Measurements from ENCODE around the gene MC1R. TPM values are rescaled to one million over a fixed set of nuclear protein-coding genes. Genes with fewer than 3 reads are reported as not detected.
A peak's percentile ranks its signal among the peaks of the same experiment; 100 is the strongest.
"Not testable (repeated sequence)": the region's sequence is repeated elsewhere in the genome, so short reads cannot be mapped to it uniquely, and the experiment has no call there.

Gene MC1R
- total RNA-seq, 2 donors from 2014 or later: 5.6 to 22.5 TPM

DNA sequence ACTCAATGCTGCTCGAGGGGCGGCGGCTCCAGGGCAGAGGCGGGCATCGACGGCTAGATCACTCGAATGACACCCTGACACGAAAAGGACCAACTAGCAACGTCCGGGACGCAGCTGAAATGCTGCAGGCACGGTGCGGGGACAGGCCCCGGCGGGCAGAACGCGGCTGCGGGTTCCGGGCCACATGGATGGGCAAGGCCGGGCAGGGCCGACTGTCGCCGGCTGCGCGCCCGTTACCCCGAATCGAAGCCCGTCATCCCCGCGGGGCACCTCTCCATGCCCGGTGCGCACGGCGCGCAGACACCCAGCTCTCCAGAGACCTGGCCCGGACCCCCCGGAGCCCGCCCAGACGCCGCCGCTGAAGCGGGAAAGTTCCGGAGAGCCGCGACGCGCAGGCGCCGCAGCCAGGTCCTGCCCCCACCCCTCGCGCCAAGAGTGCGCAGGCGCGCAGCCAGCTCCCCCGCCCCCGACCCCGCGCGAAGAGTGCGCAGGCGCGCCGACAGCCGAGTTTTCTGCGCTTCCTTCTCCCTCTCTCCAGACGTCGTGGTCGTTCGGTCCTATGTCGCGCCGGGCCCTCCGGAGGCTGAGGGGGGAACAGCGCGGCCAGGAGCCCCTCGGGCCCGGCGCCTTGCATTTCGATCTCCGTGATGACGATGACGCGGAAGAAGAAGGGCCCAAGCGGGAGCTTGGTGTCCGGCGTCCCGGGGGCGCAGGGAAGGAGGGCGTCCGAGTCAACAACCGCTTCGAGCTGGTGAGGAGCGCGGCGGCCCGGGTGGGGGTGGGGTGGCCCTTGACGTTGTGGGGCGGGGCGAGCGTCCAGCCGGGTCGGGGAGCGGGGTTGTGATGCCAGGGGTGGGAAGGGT, 45.3 kb upstream of the MC1R start, which contains the start of gene TCF25:
Gene TCF25, plus strand, starts transcription at position 484 of the 863 bp plus-strand sequence. Its CDS starts 76 bp downstream, at position 560.
- H3K4me3 ChIP-seq: peak within 1 kb of the TSS; percentile 65 to 88
- H3K27me3 ChIP-seq (replicated peaks; ENCODE audit: insufficient read depth): no peaks in the 10 kb centered on the region
- TF ChIP-seq, protein P1, sequence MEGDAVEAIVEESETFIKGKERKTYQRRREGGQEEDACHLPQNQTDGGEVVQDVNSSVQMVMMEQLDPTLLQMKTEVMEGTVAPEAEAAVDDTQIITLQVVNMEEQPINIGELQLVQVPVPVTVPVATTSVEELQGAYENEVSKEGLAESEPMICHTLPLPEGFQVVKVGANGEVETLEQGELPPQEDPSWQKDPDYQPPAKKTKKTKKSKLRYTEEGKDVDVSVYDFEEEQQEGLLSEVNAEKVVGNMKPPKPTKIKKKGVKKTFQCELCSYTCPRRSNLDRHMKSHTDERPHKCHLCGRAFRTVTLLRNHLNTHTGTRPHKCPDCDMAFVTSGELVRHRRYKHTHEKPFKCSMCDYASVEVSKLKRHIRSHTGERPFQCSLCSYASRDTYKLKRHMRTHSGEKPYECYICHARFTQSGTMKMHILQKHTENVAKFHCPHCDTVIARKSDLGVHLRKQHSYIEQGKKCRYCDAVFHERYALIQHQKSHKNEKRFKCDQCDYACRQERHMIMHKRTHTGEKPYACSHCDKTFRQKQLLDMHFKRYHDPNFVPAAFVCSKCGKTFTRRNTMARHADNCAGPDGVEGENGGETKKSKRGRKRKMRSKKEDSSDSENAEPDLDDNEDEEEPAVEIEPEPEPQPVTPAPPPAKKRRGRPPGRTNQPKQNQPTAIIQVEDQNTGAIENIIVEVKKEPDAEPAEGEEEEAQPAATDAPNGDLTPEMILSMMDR (IDR thresholded peaks at IDR 0.05): no peak
- TF ChIP-seq POLR2A (IDR thresholded peaks at IDR 0.05) (peak; percentile 86), POLR2AphosphoS5 (IDR thresholded peaks at IDR 0.05) (peak; percentile 68)
- peak within 1 kb of the TSS; percentile 97 to 100 for H3K27ac ChIP-seq
- DNase-seq (ENCODE audit: low spot score): peak; percentile 73
- WGBS: 1% methylated on average over 100 of the region's 104 CpGs
- intact Hi-C loops (cut with DNase I): loop anchor here (5.0 kb wide), 2 partner anchors 151 to 171 kb away; partner anchors contain the start of genes SPATA2L, VPS9D1 and ZNF276
- H3K9me3 ChIP-seq: no peaks in the 10 kb centered on the region
- peaks cover 5% of the 10 kb centered on the region for H3K4me1 ChIP-seq (replicated peaks)
- no peaks in the 10 kb centered on the region for H3K36me3 ChIP-seq

DNA sequence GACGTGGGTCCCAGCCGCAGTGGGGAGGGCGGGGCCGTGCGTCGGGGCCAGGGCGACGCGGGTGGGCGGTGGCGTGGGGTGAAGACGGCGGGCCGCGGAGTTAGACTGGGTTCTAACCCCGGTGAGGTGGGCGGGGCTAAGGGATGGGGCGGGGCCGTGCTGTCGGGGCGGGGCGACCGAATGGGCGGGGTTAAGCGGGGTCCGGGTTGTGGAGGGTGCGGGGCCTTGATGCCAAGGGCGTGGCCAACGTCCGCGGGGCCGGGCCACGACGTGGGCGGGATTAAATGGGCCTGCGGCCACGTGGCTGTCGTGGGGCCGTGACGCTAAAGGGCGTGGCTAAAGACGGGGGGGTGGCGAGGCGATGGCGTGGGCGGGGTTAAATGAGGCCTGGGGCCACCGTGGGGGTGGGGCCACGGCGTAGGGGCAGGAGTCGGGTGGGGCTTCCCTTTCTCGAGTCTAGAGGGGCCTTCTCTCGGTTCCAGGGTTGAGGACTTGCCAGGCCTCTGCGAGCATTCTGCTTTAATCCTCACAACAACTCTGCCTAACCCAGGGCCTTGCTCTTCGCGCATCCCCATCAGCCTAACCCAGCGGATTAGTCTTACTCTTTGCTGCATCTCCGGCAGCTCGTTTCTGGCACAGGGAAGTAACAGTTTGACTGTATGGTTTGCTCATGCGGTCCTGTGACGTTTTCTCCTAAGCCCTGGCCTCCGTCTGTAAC, 44.5 kb upstream of the MC1R start:
- TF ChIP-seq, protein P1 (IDR thresholded peaks at IDR 0.05): no peak
- TF ChIP-seq POLR2AphosphoS5 (IDR thresholded peaks at IDR 0.05): peak; percentile 57
- Histone ChIP-seq H3K27ac (peak overlapping the region; percentile 97 to 100), H3K36me3 (no peaks in the 10 kb centered on the region), H3K4me1 (replicated peaks) (peaks cover 5% of the 10 kb centered on the region), H3K4me3 (peak overlapping the region; percentile 65 to 88), H3K27me3 (replicated peaks; ENCODE audit: insufficient read depth) (no peaks in the 10 kb centered on the region), H3K9me3 (no peaks in the 10 kb centered on the region)
- WGBS: 3% methylated on average over 58 of the region's 61 CpGs
- peak; percentile 96 for DNase-seq (ENCODE audit: low spot score)
- intact Hi-C loops (cut with DNase I): loop anchor here (5.0 kb wide), 2 partner anchors 152 to 172 kb away; partner anchors contain the start of genes SPATA2L, VPS9D1 and ZNF276

DNA sequence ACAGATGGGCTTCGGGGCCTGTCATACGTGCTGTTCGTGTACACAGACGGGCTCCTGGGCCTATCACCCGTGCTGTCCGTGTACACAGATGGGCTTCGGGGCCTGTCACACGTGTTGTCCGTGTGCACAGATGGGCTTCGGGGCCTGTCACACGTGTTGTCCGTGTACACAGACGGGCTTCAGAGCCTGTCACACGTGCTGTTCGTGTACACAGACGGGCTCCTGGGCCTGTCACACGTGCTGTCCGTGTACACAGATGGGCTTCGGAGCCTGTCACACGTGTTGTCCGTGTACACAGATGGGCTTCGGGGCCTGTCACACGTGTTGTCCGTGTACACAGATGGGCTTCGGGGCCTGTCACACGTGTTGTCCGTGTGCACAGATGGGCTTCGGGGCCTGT, 39.5 kb upstream of the MC1R start:
- WGBS: 90% methylated on average over 24 of the region's 28 CpGs
- H3K4me3 ChIP-seq; intact Hi-C loops (cut with DNase I); H3K27me3 ChIP-seq (replicated peaks; ENCODE audit: insufficient read depth); H3K9me3 ChIP-seq; H3K27ac ChIP-seq; H3K4me1 ChIP-seq (replicated peaks); DNase-seq (ENCODE audit: low spot score): not testable (repeated sequence)
- H3K36me3 ChIP-seq: peaks cover 9 to 13% of the 10 kb centered on the region in 2 donors

DNA sequence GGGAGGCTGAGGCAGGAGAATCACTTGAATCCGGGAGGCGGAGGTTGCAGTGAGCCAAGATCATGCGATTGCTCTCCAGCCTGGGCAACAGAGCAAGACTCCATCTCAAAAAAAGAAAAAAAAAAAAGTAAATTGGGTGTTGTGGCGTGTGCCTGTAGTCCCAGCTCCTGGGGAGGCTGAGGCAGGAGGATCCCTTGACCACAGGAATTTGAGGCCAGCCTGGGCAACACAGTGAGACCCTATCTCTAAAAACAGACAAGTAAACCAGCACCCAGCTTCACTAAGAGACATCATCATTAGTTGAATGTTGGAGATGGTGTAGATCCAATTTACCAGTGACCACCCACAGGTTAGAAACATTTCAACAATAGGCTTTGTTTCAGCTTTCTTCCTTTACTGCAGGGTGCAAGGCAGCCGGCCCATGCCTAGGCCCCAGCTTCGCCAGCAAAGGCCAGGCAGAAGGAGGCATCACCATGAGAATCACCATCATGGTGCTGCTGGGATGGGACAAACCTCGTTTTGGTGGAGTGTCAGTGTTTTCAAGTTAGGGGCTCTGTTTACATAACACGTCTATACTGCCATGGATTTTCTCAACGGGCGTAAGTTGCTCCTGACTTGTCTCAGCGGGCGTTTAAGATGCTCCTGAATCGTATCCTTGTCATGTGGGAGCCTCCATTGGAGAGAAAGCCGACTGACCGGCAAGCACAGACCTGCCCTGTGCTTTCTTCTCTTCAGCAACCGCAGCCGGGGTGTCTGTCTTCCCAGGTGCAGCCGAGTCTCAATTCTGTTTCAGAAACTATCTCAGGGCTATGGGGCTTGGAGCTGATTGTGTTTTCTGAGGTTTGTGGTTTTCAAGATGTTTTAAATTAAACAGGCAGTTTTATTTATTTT, 37.9 kb upstream of the MC1R start:
- TF ChIP-seq POLR2AphosphoS5 (IDR thresholded peaks at IDR 0.05): no peak
- TF ChIP-seq POLR2A (IDR thresholded peaks at IDR 0.05): no peak
- Histone ChIP-seq H3K4me3 (no peak overlapping the region), H3K27ac (no peak overlapping the region), H3K36me3 (peaks cover 10 to 17% of the 10 kb centered on the region in 2 donors), H3K4me1 (replicated peaks) (no peaks in the 10 kb centered on the region), H3K27me3 (replicated peaks; ENCODE audit: insufficient read depth) (no peaks in the 10 kb centered on the region), H3K9me3 (no peaks in the 10 kb centered on the region)
- WGBS: 57% methylated on average over 18 of the region's 18 CpGs
- intact Hi-C loops (cut with DNase I): no loop called here
- DNase-seq (ENCODE audit: low spot score): no peak

DNA sequence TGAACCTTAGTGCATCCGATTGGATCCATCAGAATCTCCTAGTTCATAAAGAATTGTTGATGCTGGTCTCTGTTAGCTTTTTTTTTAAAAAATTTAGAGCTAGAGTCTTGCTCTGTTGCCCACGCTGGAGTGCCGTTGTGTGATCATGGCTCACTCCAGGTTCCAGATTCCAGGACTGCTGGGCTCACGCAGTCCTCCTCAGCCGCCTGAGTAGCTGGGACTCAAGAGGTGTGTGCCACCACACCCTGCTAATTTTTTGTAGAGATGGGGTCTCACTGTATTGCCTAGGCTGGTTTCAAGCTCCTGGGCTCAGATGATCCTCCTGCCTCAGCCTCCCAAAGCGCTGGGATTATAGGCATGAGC, 37.3 kb upstream of the MC1R start:
- no peaks in the 10 kb centered on the region for H3K9me3 ChIP-seq
- DNase-seq (ENCODE audit: low spot score): no peak
- 63% methylated on average over 6 of the region's 6 CpGs for WGBS
- peaks cover 10 to 20% of the 10 kb centered on the region in 2 donors for H3K36me3 ChIP-seq
- TF ChIP-seq POLR2AphosphoS5 (IDR thresholded peaks at IDR 0.05) (no peak), POLR2A (IDR thresholded peaks at IDR 0.05) (no peak)
- TF ChIP-seq, protein P1 (IDR thresholded peaks at IDR 0.05): no peak
- H3K4me1 ChIP-seq (replicated peaks): no peaks in the 10 kb centered on the region
- no peak overlapping the region for H3K4me3 ChIP-seq
- no peaks in the 10 kb centered on the region for H3K27me3 ChIP-seq (replicated peaks; ENCODE audit: insufficient read depth)
- intact Hi-C loops (cut with DNase I): no loop called here
- no peak overlapping the region for H3K27ac ChIP-seq

Data from prostate gland (tissue), 2 donors.